ENCODE results near the gene AGMAT. TPM values are rescaled to one million over a fixed set of nuclear protein-coding genes. Genes with fewer than 3 reads are reported as not detected.

The AGMAT gene
- total and polyA plus RNA-seq, 2 of the 13 experiments (the other 11 are each of a cell fraction or from before 2014, with no cell fraction given) = 59.1 to 174 TPM

DNA sequence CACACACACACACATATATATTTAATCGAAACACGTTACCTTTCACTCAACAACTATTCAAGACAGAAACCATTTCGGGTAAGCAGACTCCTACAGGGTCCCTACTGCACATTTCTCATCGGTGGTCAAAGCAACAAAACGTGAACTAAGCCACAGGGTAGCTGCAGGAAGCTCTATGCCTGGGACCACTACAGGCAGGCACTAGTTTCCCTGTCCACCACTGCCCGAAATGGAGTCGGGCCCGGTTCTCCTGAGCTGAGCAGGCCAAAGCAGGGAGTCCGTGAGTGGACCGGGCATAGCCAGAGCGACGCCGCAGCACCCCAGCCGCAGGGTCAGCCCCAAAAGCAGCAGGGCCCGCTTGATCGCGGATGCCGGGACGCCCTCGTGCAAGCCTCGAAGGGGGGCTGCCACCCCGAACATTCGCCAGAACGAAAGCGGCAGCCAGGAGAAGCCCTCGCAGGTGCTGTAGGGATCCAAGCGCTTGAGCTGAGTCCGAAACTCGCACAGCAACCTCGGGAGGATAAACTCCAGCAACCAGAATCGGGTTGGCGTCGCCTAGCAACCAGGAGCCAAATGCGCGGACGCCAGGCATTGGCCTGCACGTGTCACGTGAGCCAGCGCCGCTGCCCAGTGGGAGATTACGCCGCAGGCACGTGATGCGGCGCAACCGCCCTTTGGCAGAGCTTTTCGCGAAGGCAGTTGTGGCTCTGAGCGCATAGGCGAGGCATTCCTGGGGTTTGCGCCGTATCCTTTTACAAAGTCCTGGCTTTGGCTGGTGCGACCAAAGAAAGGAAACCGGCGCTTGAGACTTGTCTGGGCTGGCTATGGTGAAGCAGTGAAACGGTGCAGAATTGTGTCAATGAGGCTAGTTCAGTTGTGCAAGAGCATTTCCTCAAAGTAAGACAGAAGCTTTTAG, 18.5 kb upstream of the AGMAT start (continued):
- TF ChIP-seq TBX2 (CRISPR knock-in tag; IDR thresholded peaks at IDR 0.05; ENCODE audit: borderline replicate concordance) = peak; percentile 91
- TF ChIP-seq ZIK1 (CRISPR knock-in tag; IDR thresholded peaks at IDR 0.05; ENCODE audit: borderline replicate concordance, low read depth) = 0 out of 2 replicates have a peak, but pooled peaks have one; percentile 39
- TF ChIP-seq, protein P1, sequence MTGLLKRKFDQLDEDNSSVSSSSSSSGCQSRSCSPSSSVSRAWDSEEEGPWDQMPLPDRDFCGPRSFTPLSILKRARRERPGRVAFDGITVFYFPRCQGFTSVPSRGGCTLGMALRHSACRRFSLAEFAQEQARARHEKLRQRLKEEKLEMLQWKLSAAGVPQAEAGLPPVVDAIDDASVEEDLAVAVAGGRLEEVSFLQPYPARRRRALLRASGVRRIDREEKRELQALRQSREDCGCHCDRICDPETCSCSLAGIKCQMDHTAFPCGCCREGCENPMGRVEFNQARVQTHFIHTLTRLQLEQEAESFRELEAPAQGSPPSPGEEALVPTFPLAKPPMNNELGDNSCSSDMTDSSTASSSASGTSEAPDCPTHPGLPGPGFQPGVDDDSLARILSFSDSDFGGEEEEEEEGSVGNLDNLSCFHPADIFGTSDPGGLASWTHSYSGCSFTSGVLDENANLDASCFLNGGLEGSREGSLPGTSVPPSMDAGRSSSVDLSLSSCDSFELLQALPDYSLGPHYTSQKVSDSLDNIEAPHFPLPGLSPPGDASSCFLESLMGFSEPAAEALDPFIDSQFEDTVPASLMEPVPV (CRISPR knock-in tag; IDR thresholded peaks at IDR 0.05) = peak; percentile 92
- TF ChIP-seq MED1 (CRISPR knock-in tag; IDR thresholded peaks at IDR 0.05) = peak; percentile 75
- no peak for TF ChIP-seq RELA (CRISPR knock-in tag; IDR thresholded peaks at IDR 0.05)
- TF ChIP-seq ZNF792 (CRISPR knock-in tag; IDR thresholded peaks at IDR 0.05) = peak; percentile 86; the same call in 1 of the 2 replicates
- TF ChIP-seq, protein P2, sequence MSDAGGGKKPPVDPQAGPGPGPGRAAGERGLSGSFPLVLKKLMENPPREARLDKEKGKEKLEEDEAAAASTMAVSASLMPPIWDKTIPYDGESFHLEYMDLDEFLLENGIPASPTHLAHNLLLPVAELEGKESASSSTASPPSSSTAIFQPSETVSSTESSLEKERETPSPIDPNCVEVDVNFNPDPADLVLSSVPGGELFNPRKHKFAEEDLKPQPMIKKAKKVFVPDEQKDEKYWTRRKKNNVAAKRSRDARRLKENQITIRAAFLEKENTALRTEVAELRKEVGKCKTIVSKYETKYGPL (CRISPR knock-in tag; IDR thresholded peaks at IDR 0.05) = no peak
- peak; percentile 95; the same call in 1 of the 2 replicates for TF ChIP-seq ZNF598 (CRISPR knock-in tag; IDR thresholded peaks at IDR 0.05; ENCODE audit: borderline replicate concordance)
- no peak for TF ChIP-seq ZNF780A (CRISPR knock-in tag; IDR thresholded peaks at IDR 0.05)
- 0 out of 2 replicates have a peak, but pooled peaks have one; percentile 29 for TF ChIP-seq ZBTB7B (CRISPR knock-in tag; IDR thresholded peaks at IDR 0.05)
- TF ChIP-seq NAIF1 (CRISPR knock-in tag; IDR thresholded peaks at IDR 0.05; ENCODE audit: borderline replicate concordance) = peak; percentile 53; the same call in 1 of the 2 replicates
- no peak for TF ChIP-seq PAWR (CRISPR knock-in tag; IDR thresholded peaks at IDR 0.05; ENCODE audit: borderline replicate concordance)
- TF ChIP-seq RORA (CRISPR knock-in tag; IDR thresholded peaks at IDR 0.05) = no peak
- peak; percentile 65 for TF ChIP-seq ZNF143 (CRISPR knock-in tag; IDR thresholded peaks at IDR 0.05)
- TF ChIP-seq HHEX (CRISPR knock-in tag; IDR thresholded peaks at IDR 0.05) = no peak
- TF ChIP-seq, protein P3, sequence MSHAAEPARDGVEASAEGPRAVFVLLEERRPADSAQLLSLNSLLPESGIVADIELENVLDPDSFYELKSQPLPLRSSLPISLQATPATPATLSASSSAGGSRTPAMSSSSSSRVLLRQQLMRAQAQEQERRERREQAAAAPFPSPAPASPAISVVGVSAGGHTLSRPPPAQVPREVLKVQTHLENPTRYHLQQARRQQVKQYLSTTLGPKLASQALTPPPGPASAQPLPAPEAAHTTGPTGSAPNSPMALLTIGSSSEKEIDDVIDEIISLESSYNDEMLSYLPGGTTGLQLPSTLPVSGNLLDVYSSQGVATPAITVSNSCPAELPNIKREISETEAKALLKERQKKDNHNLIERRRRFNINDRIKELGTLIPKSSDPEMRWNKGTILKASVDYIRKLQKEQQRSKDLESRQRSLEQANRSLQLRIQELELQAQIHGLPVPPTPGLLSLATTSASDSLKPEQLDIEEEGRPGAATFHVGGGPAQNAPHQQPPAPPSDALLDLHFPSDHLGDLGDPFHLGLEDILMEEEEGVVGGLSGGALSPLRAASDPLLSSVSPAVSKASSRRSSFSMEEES (CRISPR knock-in tag; IDR thresholded peaks at IDR 0.05) = peak; percentile 97
- TF ChIP-seq, protein P4, sequence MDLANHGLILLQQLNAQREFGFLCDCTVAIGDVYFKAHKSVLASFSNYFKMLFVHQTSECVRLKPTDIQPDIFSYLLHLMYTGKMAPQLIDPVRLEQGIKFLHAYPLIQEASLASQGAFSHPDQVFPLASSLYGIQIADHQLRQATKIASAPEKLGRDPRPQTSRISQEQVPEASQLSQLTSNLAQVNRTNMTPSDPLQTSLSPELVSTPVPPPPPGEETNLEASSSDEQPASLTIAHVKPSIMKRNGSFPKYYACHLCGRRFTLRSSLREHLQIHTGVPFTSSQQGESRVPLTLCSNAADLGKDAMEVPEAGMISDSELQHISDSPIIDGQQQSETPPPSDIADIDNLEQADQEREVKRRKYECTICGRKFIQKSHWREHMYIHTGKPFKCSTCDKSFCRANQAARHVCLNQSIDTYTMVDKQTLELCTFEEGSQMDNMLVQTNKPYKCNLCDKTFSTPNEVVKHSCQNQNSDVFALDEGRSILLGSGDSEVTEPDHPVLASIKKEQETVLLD (CRISPR knock-in tag; IDR thresholded peaks at IDR 0.05; ENCODE audit: low read depth) = no peak
- TF ChIP-seq ZMYM4 (CRISPR knock-in tag; IDR thresholded peaks at IDR 0.05) = peak; percentile 97
- peak; percentile 76; the same call in 1 of the 2 replicates for TF ChIP-seq NFKBIZ (CRISPR knock-in tag; IDR thresholded peaks at IDR 0.05)
- TF ChIP-seq, protein P5, sequence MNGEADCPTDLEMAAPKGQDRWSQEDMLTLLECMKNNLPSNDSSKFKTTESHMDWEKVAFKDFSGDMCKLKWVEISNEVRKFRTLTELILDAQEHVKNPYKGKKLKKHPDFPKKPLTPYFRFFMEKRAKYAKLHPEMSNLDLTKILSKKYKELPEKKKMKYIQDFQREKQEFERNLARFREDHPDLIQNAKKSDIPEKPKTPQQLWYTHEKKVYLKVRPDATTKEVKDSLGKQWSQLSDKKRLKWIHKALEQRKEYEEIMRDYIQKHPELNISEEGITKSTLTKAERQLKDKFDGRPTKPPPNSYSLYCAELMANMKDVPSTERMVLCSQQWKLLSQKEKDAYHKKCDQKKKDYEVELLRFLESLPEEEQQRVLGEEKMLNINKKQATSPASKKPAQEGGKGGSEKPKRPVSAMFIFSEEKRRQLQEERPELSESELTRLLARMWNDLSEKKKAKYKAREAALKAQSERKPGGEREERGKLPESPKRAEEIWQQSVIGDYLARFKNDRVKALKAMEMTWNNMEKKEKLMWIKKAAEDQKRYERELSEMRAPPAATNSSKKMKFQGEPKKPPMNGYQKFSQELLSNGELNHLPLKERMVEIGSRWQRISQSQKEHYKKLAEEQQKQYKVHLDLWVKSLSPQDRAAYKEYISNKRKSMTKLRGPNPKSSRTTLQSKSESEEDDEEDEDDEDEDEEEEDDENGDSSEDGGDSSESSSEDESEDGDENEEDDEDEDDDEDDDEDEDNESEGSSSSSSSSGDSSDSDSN (CRISPR knock-in tag; IDR thresholded peaks at IDR 0.05) = peak; percentile 30; the same call in 1 of the 2 replicates
- TF ChIP-seq ZNF264 (CRISPR knock-in tag; IDR thresholded peaks at IDR 0.05) = no peak
- no peak for TF ChIP-seq TBL1XR1 (IDR thresholded peaks at IDR 0.05; ENCODE audit: borderline replicate concordance, low read length, partially characterized antibody)
